MM.1S (cell line): ENCODE results near the gene METTL25B.

Source experiments
- DNase-seq: peaks from one replicate; pipeline ENCODE4 v3.0.0-alpha.2; 2015
- H2AFZ ChIP-seq: fragments of 300-600 bp; sonication (generic); 2 replicates; pipeline ENCODE4 v1.6.0; 2016; ENCODE audit warnings: antibody characterized with exemption, low read length
- H3F3A ChIP-seq: fragments of 300-600 bp; sonication (generic); 2 replicates; pipeline ENCODE4 v1.6.1; 2016; ENCODE audit warnings: mild to moderate bottlenecking, antibody characterized with exemption, low read length, moderate library complexity, mixed read lengths; ENCODE audit not compliant: insufficient read depth
- H3K27ac ChIP-seq: fragments of 300-600 bp; sonication (generic); 2 replicates; pipeline ENCODE4 v1.5.1; 2016; ENCODE audit warnings: mild to moderate bottlenecking, low read length
- H3K27me3 ChIP-seq: fragments of 300-600 bp; sonication (generic); replicated peaks from 2 replicates; pipeline ENCODE4 v1.6.0; 2016; ENCODE audit warnings: low read length; ENCODE audit not compliant: insufficient read depth
- H3K36me3 ChIP-seq: fragments of 300-600 bp; sonication (generic); replicated peaks from 2 replicates; pipeline ENCODE4 v1.6.1; 2016; ENCODE audit warnings: mild to moderate bottlenecking, low read length, mixed read lengths; ENCODE audit not compliant: insufficient read depth
- H3K4me1 ChIP-seq: fragments of 300-600 bp; sonication (generic); 2 replicates; pipeline ENCODE4 v1.6.1; 2016; ENCODE audit warnings: low read length, mixed read lengths
- H3K4me2 ChIP-seq: fragments of 300-600 bp; sonication (generic); 2 replicates; pipeline ENCODE4 v1.6.0; 2016; ENCODE audit warnings: low read depth, low read length
- H3K4me3 ChIP-seq: fragments of 300-600 bp; sonication (generic); 2 replicates; pipeline ENCODE4 v1.5.1; 2016; ENCODE audit warnings: low read length, mixed read lengths
- H3K79me2 ChIP-seq: fragments of 300-600 bp; sonication (generic); 2 replicates; pipeline ENCODE4 v1.6.1; 2016; ENCODE audit warnings: mixed run types, low read length, mixed read lengths
- H3K9ac ChIP-seq: fragments of 300-600 bp; sonication (generic); 2 replicates; pipeline ENCODE4 v1.6.1; 2016; ENCODE audit warnings: low read length, mixed read lengths
- H3K9me2 ChIP-seq: fragments of 300-600 bp; sonication (generic); replicated peaks from 2 replicates; pipeline ENCODE4 v1.6.1; 2016; ENCODE audit warnings: mild to moderate bottlenecking, low read length, mixed read lengths; ENCODE audit not compliant: insufficient read depth
- H3K9me3 ChIP-seq: fragments of 300-600 bp; sonication (generic); replicated peaks from 2 replicates; pipeline ENCODE4 v1.6.1; 2016; ENCODE audit warnings: mild to moderate bottlenecking, low read length, mixed read lengths; ENCODE audit not compliant: insufficient read depth
- H4K20me1 ChIP-seq: fragments of 300-600 bp; sonication (generic); 2 replicates; pipeline ENCODE4 v1.6.1; 2016; ENCODE audit warnings: mild to moderate bottlenecking, low read length, moderate library complexity, mixed read lengths; ENCODE audit not compliant: insufficient read depth
- CTCF ChIP-seq: fragments of 300-600 bp; sonication (generic); IDR thresholded peaks from 2 replicates; pipeline ENCODE4 v1.5.1; 2016; ENCODE audit warnings: antibody characterized with exemption, low read length, mixed read lengths
- EZH2 ChIP-seq: fragments of 300-600 bp; sonication (generic); optimal IDR thresholded peaks from 2 replicates; pipeline ENCODE3; 2017; ENCODE audit warnings: low read depth, mild to moderate bottlenecking, antibody characterized with exemption, low read length, mixed read lengths
- EZH2phosphoT487 ChIP-seq: fragments of 300-600 bp; sonication (generic); IDR thresholded peaks from 2 replicates; pipeline ENCODE4 v1.6.1; 2018; ENCODE audit warnings: antibody characterized with exemption, low read length

METTL25B gene

GRCh38 chr1:156697481-156697880 is 30.8 kb upstream of the METTL25B start:
- no peak overlapping the region for H3K9ac ChIP-seq
- no peaks in the 10 kb centered on the region for H3K79me2 ChIP-seq
- H3K9me2 ChIP-seq: no peaks in the 10 kb centered on the region
- no peaks in the 10 kb centered on the region for H3K36me3 ChIP-seq
- H3K4me3 ChIP-seq: no peak overlapping the region
- H3K4me2 ChIP-seq: no peak overlapping the region
- no peak for DNase-seq
- no peaks in the 10 kb centered on the region for H3F3A ChIP-seq
- no peak for TF ChIP-seq EZH2
- no peak for TF ChIP-seq CTCF
- TF ChIP-seq EZH2phosphoT487: no peak
- H4K20me1 ChIP-seq: no peaks in the 10 kb centered on the region
- no peaks in the 10 kb centered on the region for H3K9me3 ChIP-seq
- H3K27me3 ChIP-seq: peaks cover 51% of the 10 kb centered on the region
- H3K4me1 ChIP-seq: no peaks in the 10 kb centered on the region
- H2AFZ ChIP-seq: no peak overlapping the region
- H3K27ac ChIP-seq: no peak overlapping the region

GRCh38 chr1:156698995-156699394 is 29.3 kb upstream of the METTL25B start:
- Histone ChIP-seq H3K4me1 (no peaks in the 10 kb centered on the region), H4K20me1 (no peaks in the 10 kb centered on the region), H3K9ac (no peak overlapping the region), H3K4me2 (no peak overlapping the region), H3K9me2 (no peaks in the 10 kb centered on the region), H3K36me3 (no peaks in the 10 kb centered on the region), H3K27ac (no peak overlapping the region), H3K9me3 (no peaks in the 10 kb centered on the region), H3K79me2 (no peaks in the 10 kb centered on the region), H2AFZ (no peak overlapping the region), H3K4me3 (no peak overlapping the region), H3F3A (no peaks in the 10 kb centered on the region), H3K27me3 (peaks cover 50% of the 10 kb centered on the region)
- DNase-seq: no peak
- TF ChIP-seq EZH2 (no peak), EZH2phosphoT487 (no peak), CTCF (no peak)

GRCh38 chr1:156700736-156701531 is 27.3 kb upstream of the METTL25B start:
- H3K27me3 ChIP-seq: peaks cover 60% of the 10 kb centered on the region
- no peak overlapping the region for H3K27ac ChIP-seq
- no peaks in the 10 kb centered on the region for H3K36me3 ChIP-seq
- H3K9me3 ChIP-seq: no peaks in the 10 kb centered on the region
- H2AFZ ChIP-seq: no peak overlapping the region
- no peaks in the 10 kb centered on the region for H4K20me1 ChIP-seq
- no peak overlapping the region for H3K9ac ChIP-seq
- no peak for DNase-seq
- no peaks in the 10 kb centered on the region for H3K9me2 ChIP-seq
- no peaks in the 10 kb centered on the region; the same call in 1 of the 2 replicates for H3F3A ChIP-seq
- no peak overlapping the region for H3K4me3 ChIP-seq
- no peaks in the 10 kb centered on the region for H3K79me2 ChIP-seq
- TF ChIP-seq EZH2phosphoT487: no peak
- no peak for TF ChIP-seq CTCF
- TF ChIP-seq EZH2: no peak
- no peak overlapping the region for H3K4me2 ChIP-seq
- H3K4me1 ChIP-seq: peaks cover 10% of the 10 kb centered on the region
